Left kidney (tissue), 2 donors: Measurements from ENCODE around the gene SLC25A42. TPM values are rescaled to one million over a fixed set of nuclear protein-coding genes. Genes with fewer than 3 reads are reported as not detected.
A peak's percentile ranks its signal among the peaks of the same experiment; 100 is the strongest.

ENCODE experiments used
- DNase-seq: peaks from one replicate; pipeline ENCODE4 v3.0.0-alpha.2; 2013
- polyA plus RNA-seq: library from polyadenylated mRNA; unstranded; fragments of 120-200 nt; gene quantifications from one replicate; pipeline ENCODE4 v1.2.1, GENCODE V29; 2013; ENCODE audit not compliant: insufficient read length

The SLC25A42 gene
- polyA plus RNA-seq, 1 donor, result 20.0 TPM

DNA sequence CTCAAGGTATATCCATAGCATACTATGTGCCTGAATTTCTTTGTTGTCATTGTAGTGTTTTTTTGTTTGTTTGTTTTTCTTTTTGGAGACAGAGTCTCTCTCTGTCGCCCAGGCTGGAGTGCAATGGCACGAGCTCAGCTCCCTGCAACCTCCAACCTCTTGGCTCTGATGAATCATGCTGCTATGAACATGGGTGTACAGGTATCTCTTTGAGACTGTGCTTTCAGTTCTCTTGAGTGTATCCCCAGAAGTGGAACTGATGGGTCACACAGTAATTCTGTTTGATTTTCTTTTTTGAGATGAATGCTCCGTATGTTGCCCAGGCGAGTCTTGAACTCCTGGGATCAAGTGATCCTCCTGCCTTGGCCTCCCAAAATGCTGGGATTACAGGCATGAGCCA lies 13.7 kb upstream of the SLC25A42 start:
- DNase-seq, result no peak

- DNase-seq, result no peak
Measured at GRCh38 chr19:19050731-19051130, 13.1 kb upstream of the SLC25A42 start.

DNA sequence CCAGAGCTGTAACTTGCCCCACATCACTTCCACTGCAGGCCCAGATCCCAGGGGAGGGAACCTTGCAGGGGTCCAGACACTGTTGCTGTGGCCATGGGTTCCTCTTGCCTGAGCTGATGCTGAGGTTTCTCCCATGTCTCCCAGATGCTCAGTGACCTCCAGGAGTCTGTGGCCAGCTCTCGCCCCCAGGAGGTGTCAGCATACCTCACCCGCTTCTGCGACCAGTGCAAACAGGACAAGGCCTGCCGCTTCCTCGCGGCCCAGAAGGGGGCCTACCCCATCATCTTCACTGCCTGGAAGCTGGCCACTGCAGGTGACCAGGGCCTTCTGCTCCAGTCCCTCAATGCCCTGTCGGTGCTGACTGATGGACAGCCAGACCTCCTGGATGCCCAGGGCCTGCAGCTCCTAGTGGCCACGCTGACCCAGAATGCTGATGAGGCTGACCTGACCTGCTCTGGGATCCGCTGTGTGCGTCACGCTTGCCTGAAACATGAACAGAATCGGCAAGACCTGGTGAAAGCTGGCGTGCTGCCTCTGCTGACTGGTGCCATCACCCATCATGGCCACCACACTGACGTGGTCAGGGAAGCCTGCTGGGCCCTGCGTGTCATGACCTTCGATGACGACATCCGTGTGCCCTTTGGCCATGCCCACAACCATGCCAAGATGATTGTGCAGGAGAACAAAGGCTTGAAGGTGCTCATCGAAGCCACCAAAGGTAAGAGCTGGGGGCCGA lies 12.1 kb upstream of the SLC25A42 start:
- no peak for DNase-seq

DNA sequence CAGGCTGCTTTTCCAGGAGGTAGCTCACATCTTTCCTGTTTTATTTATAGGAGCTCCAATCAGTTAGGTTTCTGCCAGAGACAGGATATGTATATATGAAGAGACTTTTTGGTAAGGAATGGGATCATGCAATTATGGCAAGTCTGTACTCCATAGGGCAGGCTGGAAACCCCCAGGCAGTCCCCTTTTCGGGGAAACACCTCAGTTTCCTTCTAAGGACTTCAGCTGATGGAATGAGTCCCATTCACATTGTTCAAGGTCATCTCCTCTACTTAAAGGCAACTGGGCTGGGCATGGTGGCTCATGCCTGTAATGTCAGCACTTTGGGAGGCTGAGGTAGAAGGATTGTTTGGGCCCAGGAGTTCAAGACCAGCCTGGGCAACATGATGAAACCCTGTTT lies 10.9 kb upstream of the SLC25A42 start:
- no peak for DNase-seq

- peak; percentile 41 for DNase-seq
Measured at GRCh38 chr19:19053508-19054314, 10.1 kb upstream of the SLC25A42 start.

DNA sequence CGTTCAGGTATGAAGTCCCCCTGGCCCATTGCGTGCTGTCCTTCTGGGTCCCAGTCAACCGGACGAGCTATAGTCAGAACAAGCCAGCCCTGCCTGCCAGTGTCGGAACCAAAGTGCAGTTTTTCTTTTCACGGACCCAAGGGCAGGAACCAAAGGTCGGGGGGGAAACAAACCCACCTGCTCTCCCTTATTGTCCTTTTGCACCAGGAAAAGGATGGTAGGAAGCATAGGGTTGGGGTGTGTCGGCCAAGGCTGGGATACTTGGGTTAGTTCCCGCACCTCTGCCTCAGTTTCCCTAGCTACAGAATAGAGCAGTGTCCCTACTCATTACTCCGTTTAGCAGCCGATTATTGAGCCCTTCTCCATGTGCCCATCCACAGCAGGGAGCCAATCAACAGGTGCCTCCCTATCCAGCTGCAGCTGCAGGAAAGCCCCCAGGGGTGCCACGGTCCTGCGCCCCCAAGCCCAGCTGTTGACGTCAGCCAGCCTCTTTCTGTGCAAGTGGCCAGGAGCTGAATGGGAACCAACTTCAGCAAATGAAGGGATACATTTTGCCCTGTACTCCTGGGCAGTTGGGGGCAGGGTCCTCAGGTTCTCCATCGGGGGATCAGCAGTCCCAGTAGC lies 9.4 kb upstream of the SLC25A42 start:
- no peak for DNase-seq

DNA sequence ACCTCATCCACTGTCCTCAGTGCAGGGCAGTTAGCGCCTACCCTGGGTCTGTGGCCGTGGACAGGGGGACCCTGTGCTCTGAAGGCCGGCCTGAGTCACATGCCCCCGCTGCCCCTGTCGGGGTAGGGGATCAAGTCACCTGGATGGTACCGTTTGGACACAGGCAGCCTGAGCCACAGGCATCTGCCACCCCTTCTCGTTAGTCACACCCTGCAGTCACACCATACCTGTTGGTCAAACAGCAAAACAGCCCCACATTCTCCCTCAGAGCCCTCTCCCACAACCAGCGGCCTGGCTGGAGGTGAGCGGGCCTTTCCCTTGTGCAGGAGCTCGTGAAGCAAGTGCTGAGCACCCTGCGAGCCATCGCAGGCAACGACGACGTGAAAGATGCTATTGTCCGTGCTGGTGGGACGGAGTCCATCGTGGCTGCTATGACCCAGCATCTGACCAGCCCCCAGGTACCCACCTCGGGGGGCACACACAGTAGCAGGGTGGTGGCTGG lies 8.8 kb upstream of the SLC25A42 start:
- DNase-seq, result no peak

DNA sequence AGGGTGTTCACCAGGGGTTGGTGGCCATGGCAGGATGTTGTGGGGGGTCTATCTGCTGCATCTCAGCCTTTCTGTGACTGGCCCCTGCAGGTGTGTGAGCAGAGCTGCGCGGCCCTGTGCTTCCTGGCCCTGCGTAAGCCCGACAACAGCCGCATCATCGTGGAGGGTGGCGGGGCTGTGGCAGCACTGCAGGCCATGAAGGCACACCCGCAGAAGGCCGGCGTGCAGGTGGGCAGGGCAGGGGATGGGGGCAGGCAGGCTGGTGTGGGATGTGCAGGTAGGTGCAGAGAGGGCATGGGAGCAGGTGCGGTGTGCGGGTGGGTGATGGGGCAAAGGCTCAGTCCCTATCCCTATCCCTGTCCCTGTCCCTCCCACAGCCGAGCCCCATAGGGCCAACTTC lies 8.1 kb upstream of the SLC25A42 start:
- no peak for DNase-seq

DNA sequence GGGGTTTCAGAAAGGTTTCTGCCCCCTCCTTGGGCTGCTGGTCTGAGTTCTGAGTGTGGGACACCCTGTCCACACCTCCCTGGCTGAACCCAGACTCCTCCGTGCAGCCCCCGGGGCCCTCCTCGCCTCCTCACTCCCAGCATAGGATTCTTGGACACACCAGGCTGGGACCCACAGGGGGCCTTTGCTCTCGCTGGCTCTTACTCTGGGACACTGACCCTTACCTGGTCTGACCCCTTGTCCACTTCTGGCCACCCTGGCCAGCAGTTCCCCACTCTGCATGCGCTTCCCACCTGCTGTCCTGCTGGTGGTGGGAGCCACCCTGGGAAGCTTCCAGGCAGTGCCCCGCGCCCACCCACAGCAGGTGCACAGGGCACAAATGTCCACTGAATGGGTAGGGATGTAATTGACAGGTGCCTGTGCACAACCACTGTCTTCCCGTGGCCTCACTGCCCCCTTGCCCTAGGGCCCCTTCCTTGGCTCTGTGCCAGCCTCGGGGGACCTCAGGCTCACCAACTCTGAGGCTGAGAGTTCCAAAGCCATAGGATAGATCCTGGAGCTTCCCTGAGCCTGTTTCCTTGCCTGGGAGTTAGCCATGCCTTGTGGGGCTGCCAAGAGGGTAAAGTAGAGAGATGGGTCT lies 7.0 kb upstream of the SLC25A42 start:
- no peak for DNase-seq

GRCh38 chr19:19057317-19057716 lies 6.5 kb upstream of the SLC25A42 start:
- DNase-seq, result no peak

- no peak for DNase-seq
Measured at GRCh38 chr19:19057720-19058119, 6.1 kb upstream of the SLC25A42 start.

GRCh38 chr19:19059018-19059836 lies 4.6 kb upstream of the SLC25A42 start:
- no peak for DNase-seq

DNA sequence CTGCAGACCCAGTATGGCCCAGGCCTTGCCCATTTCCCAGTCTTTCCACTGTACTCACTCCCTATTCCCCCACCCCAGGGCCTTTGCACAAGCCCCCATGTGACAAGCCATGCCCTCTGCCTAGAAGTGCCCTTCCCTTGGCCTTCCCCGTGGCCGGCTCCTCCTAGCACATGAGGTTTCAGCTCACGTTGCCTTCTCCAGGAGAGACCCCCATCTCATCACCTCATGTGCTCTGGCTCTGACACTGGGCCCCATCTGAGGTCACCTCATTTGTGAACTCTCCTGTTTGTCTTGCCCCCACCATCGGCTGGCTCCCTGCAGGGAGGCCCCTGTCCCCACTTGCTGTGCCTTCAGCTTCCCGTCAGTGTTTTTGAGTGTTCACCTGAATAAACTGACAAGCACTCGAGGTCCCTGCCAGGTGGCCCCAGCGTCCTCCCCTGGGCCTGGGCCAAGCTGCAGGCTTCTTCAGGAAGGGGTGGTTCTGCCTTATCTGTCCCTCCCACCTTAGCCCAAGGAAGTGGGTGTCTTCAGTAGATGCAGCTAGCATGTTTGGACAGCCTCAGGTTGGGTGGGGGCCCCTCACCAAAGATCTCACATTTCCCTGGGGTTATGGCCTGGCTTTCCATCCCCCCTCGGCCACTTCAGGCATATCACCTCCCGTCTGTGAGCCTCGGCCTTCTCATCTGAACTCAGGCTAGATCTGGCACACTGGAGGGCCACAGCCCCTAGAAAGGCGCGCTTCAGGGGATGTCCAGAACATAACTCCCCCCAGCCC lies 3.8 kb upstream of the SLC25A42 start:
- no peak for DNase-seq

DNA sequence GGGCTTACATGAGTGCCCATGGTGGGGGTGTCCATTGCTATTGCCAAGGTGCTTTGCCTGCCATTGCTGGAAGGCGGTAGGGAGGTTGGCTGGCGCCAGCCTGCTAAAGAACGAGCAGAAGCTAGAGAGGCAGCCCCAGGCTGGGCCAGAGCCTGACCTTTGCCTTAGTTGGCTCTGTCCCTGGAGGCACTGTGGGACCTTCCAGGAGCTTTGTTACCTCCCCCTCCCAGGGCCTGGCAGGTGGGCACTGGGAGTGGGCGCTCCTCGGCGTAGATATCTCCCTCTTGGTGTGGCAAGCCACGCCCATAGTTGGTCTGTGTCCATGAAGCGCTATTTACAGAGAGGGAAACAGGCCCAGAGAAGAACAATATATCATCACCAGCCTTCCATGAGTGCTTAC lies 2.3 kb upstream of the SLC25A42 start:
- no peak for DNase-seq

DNA sequence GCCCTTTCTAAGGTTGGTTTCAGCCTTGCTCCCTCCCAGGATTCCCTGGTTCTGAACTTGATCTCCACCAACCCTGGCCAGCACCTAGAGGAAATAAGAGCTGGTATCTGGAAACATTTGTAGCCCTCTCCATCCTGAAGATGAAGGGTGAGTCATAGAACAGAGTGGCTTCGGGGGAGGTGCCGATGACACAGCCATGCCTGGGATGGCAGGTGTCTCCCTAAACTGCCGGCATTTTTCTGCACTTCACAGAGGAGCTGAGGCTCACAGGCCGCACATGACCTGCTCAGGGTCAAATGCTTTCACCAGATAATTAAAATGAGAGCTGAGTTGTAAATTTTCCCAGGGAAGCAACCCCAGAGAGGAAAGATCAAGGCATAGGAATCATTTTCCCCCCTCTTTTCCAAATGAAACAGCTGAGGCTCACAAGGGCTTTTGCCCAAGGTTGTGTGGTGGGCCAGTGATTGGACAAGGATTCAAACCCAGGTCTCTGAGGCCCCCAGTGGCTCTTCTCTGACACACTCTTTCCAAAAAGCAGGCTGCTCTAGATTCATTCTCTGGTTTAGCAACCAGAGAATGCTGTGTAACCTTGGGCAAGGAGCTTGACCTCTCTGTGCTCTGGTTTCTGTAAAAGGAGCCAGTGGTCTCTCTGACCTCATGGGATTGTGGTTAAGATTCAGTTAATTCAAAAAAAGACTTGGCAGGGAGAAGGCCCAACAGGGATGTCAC lies 1.2 kb upstream of the SLC25A42 start:
- DNase-seq, result peak; percentile 31

DNA sequence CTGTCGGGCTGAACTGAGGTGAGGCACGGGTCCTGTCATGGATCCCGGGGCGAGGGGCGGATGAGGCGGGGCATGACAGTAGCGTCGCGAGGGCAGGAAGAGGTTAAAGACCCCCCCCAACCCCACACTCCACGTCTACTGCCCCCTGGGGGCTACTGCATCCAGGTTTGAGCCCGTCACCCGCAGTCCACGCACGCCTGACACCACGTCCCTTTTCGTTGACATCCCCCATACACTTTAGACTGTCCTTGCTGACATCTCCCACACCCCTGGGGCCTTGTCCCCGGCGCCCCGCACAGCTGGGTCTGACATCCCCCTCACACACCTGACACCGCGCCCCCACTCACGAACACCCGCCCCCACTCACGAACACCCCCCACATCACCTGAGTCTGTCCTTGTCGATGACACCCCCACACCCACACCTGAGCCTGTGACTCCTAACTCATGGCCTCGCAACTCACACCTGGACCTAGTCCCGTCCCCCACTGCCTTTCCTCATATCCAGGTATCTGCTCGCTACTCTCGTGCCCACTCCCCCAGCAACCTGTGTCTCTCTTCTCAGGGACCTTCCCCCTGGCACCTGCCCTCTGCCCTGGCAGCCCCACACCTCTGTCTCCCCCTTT lies 416 bp downstream of the SLC25A42 start:
- DNase-seq, result peak; percentile 36

- no peak for DNase-seq
Measured at GRCh38 chr19:19064811-19065745, 1.3 kb downstream of the SLC25A42 start.
